Measurements from ENCODE around the gene SEL1L2. TPM values are rescaled to one million over a fixed set of nuclear protein-coding genes. Genes with fewer than 3 reads are reported as not detected.

SEL1L2 gene
- total RNA-seq, 2 donors from 2014 or later, result not detected

GRCh38 chr20:13960119-13960518 lies 30.3 kb downstream of the SEL1L2 start:
- DNase-seq (no peak), ATAC-seq (no peak)
- no peaks in the 10 kb centered on the region for H3K36me3 ChIP-seq (replicated peaks in 1 of 2; ENCODE audit: insufficient read depth in 1 of 2, low read depth in 2 of 2)
- H3K4me3 ChIP-seq, result no peak overlapping the region
- H3K4me1 ChIP-seq, result no peaks in the 10 kb centered on the region
- no peaks in the 10 kb centered on the region for H3K27me3 ChIP-seq
- H3K27ac ChIP-seq, result no peak overlapping the region
- TF ChIP-seq POLR2A (IDR thresholded peaks at IDR 0.05) (no peak), CTCF (IDR thresholded peaks at IDR 0.05) (no peak)
- H3K9me3 ChIP-seq, result no peaks in the 10 kb centered on the region
- intact Hi-C loops (cut with DNase I), result no loop called here
- WGBS, 2 donors, result 67 to 70% methylated on average over 2 of the region's 2 CpGs

DNA sequence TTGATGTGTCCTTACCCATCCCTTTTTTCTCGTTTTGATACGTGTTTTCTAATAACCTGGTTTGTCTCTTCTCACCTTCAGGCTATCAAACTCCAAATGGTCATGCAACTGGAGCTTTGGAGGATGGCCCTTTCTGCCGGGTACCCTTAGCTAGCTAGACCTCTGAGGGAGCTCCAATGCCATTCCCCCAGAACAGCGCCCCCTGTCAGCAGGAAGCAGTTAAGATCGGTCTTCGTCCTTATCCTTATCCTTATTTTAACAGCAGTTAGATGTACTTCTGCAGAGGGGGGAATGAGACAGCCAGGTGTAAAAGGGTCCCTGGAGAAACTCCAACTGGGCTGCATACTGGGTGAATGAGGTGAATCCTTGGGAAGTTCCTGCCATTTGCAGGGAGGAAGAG lies 37.2 kb downstream of the SEL1L2 start:
- Histone ChIP-seq H3K36me3 (replicated peaks in 1 of 2; ENCODE audit: insufficient read depth in 1 of 2, low read depth in 2 of 2) (no peaks in the 10 kb centered on the region), H3K27me3 (no peaks in the 10 kb centered on the region), H3K4me3 (no peak overlapping the region), H3K27ac (no peak overlapping the region), H3K4me1 (no peaks in the 10 kb centered on the region), H3K9me3 (no peaks in the 10 kb centered on the region)
- DNase-seq, result no peak
- TF ChIP-seq POLR2A (IDR thresholded peaks at IDR 0.05) (no peak), CTCF (IDR thresholded peaks at IDR 0.05) (no peak)
- ATAC-seq, result no peak
- intact Hi-C loops (cut with DNase I), result no loop called here
- WGBS, 2 donors, result 55 to 66% methylated on average over 6 of the region's 6 CpGs

DNA sequence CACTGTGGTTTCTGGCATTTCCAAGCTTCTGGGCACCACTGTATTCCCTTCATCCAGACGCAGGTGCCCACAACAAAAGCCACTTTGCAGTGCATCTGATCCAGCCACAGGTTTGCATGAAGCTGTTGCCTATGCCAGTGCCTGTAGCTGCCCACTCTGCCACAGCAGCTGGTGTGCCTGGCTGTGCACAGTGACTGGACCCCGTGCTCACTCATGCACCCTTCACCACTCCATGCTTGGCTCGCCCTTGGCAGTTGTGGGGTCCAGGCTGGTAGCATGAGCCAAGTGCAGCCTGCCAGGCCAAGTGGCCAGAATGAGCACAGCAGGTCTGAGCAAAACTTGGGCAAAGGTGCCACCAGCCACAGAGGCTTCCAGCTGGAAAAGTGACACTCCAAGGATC lies 42.7 kb downstream of the SEL1L2 start:
- DNase-seq (no peak), ATAC-seq (no peak)
- Histone ChIP-seq H3K4me3 (no peak overlapping the region), H3K4me1 (no peaks in the 10 kb centered on the region), H3K27me3 (no peaks in the 10 kb centered on the region), H3K36me3 (replicated peaks in 1 of 2; ENCODE audit: insufficient read depth in 1 of 2, low read depth in 2 of 2) (no peaks in the 10 kb centered on the region), H3K9me3 (no peaks in the 10 kb centered on the region), H3K27ac (no peak overlapping the region)
- 20 to 76% methylated on average over 1 to 3 of the region's 3 CpGs for whole genome bisulfite sequencing, 2 donors
- intact Hi-C loops (cut with DNase I), result no loop called here
- no peak for TF ChIP-seq CTCF (IDR thresholded peaks at IDR 0.05)
- no peak for TF ChIP-seq POLR2A (IDR thresholded peaks at IDR 0.05)

GRCh38 chr20:13941031-13941430 lies 49.4 kb downstream of the SEL1L2 start:
- TF ChIP-seq CTCF (IDR thresholded peaks at IDR 0.05) (no peak), POLR2A (IDR thresholded peaks at IDR 0.05) (no peak)
- ATAC-seq (no peak), DNase-seq (no peak)
- H3K4me1 ChIP-seq, result no peaks in the 10 kb centered on the region
- no peaks in the 10 kb centered on the region for H3K27me3 ChIP-seq
- H3K9me3 ChIP-seq, result no peaks in the 10 kb centered on the region
- H3K4me3 ChIP-seq, result no peak overlapping the region
- WGBS, 2 donors, result 55 to 57% methylated on average over 7 of the region's 7 CpGs
- H3K36me3 ChIP-seq (replicated peaks in 1 of 2; ENCODE audit: insufficient read depth in 1 of 2, low read depth in 2 of 2), result no peaks in the 10 kb centered on the region
- no peak overlapping the region for H3K27ac ChIP-seq
- intact Hi-C loops (cut with DNase I), result no loop called here

- intact Hi-C loops (cut with DNase I), result no loop called here
- TF ChIP-seq CTCF (IDR thresholded peaks at IDR 0.05) (no peak), POLR2A (IDR thresholded peaks at IDR 0.05) (no peak)
- no peaks in the 10 kb centered on the region for H3K4me1 ChIP-seq
- no peaks in the 10 kb centered on the region for H3K36me3 ChIP-seq (replicated peaks in 1 of 2; ENCODE audit: insufficient read depth in 1 of 2, low read depth in 2 of 2)
- H3K27me3 ChIP-seq, result no peaks in the 10 kb centered on the region
- no peak overlapping the region for H3K4me3 ChIP-seq
- no peak overlapping the region for H3K27ac ChIP-seq
- no peak for DNase-seq
- H3K9me3 ChIP-seq, result no peaks in the 10 kb centered on the region
- ATAC-seq, result no peak
- WGBS, 2 donors, result 57 to 66% methylated on average over 9 of the region's 9 CpGs
These were observed 53.4 kb downstream of the SEL1L2 start for GRCh38 chr20:13936781-13937576.
